CD8-positive, alpha-beta memory T cell (primary cell): Measurements from ENCODE around the gene KLF15. TPM values are rescaled to one million over a fixed set of nuclear protein-coding genes. Genes with fewer than 3 reads are reported as not detected.

Experiments
- CTCF ChIA-PET: fragments of 350-600 bp; sonication (Branson Sonifier 250); formaldehyde crosslinking; loops from one replicate; lab custom pipeline; 2021; ENCODE audit warnings: antibody characterized with exemption; lab: Charles Lee
- POLR2A ChIA-PET: fragments of 350-600 bp; sonication (Branson Sonifier 250); formaldehyde crosslinking; loops from one replicate; lab custom pipeline; 2021; ENCODE audit warnings: antibody characterized with exemption; lab: Charles Lee
- DNase-seq, 5 donors: peaks; one replicate each; pipeline versions ENCODE4 v3.0.0 to v3.0.0-alpha.2; 2020 to 2022; ENCODE audit warnings: mixed read lengths in 1 of 5
- H3K27ac ChIP-seq: one replicate; pipeline ENCODE4 v1.7.0; 2013; ENCODE audit warnings: low read depth, mild to moderate bottlenecking, low read length, moderate library complexity
- H3K27me3 ChIP-seq: 2 replicates; pipeline ENCODE4 v1.7.0; 2013; ENCODE audit warnings: low read length, mild to moderate bottlenecking; ENCODE audit not compliant: insufficient read depth, poor library complexity, severe bottlenecking
- H3K36me3 ChIP-seq: 2 replicates; pipeline ENCODE4 v1.7.0; 2013; ENCODE audit warnings: mild to moderate bottlenecking, low read length, moderate library complexity; ENCODE audit not compliant: insufficient read depth
- H3K4me1 ChIP-seq: 2 replicates; pipeline ENCODE4 v1.7.0; 2013; ENCODE audit warnings: mild to moderate bottlenecking, low read length, moderate library complexity; ENCODE audit not compliant: insufficient read depth
- H3K4me3 ChIP-seq: 2 replicates; pipeline ENCODE4 v1.7.0; 2013; ENCODE audit warnings: mild to moderate bottlenecking, low read length
- H3K9me3 ChIP-seq: 2 replicates; pipeline ENCODE4 v1.7.0; 2013; ENCODE audit warnings: mild to moderate bottlenecking, low read length
- H3K27ac Mint-ChIP-seq, 8 donors: one replicate each; pipeline ENCODE4 v1.8.0; 2020 to 2021; ENCODE audit warnings: mixed read lengths in 8 of 8, mild to moderate bottlenecking in 6 of 8, inconsistent platforms in 3 of 8, moderate library complexity in 3 of 8
- H3K27me3 Mint-ChIP-seq, 2 donors: one replicate each; pipeline ENCODE4 v1.8.0; 2020 to 2021; ENCODE audit warnings: mixed read lengths in 2 of 2, mild to moderate bottlenecking in 1 of 2, moderate library complexity in 1 of 2
- H3K36me3 Mint-ChIP-seq, 3 donors: one replicate each; pipeline ENCODE4 v1.8.0; 2020 to 2021; ENCODE audit warnings: mixed read lengths in 3 of 3, inconsistent platforms in 1 of 3, mild to moderate bottlenecking in 1 of 3
- H3K4me1 Mint-ChIP-seq, 3 donors: one replicate each; pipeline ENCODE4 v1.8.0; 2020 to 2021; ENCODE audit warnings: mixed read lengths in 3 of 3, inconsistent platforms in 1 of 3, mild to moderate bottlenecking in 1 of 3
- H3K4me3 Mint-ChIP-seq, 7 donors: one replicate each; pipeline ENCODE4 v1.8.0; 2020 to 2021; ENCODE audit warnings: mixed read lengths in 7 of 7, mild to moderate bottlenecking in 6 of 7, moderate library complexity in 4 of 7, inconsistent platforms in 2 of 7
- H3K9me3 Mint-ChIP-seq, 5 donors: one replicate each; pipeline ENCODE4 v1.8.0; 2020 to 2022; ENCODE audit warnings: mixed read lengths in 5 of 5, mild to moderate bottlenecking in 3 of 5, moderate library complexity in 2 of 5, inconsistent platforms in 1 of 5
- polyA plus RNA-seq: library from polyadenylated mRNA; unstranded; fragments of 300-500 nt; fragmentation: Illumina TruSeq; gene quantifications from one replicate; pipeline ENCODE4 v1.2.3, GENCODE V29; 2021
- total RNA-seq, 2 experiments: library from RNA; stranded (reverse); gene quantifications; one replicate each; pipeline ENCODE4 v1.2.3, GENCODE V29; 2021

The KLF15 gene
- under 1 TPM; 0.11 to 0.18 TPM for total RNA-seq
- polyA plus RNA-seq, result not detected

GRCh38 chr3:126357295-126358037 lies at the start of gene KLF15:
Gene KLF15, minus strand, starts transcription at chr3:126357408. Its CDS starts 4,486 bp downstream, at chr3:126352922.
- H3K27me3 ChIP-seq, result peaks cover 18% of the 10 kb centered on the region
- ChIA-PET POLR2A (no interaction called here), CTCF (no interaction called here)
- peak within 1 kb of the TSS in 6 of 8 donors; percentile 53 to 92 (median 78) for H3K27ac Mint-ChIP-seq
- H3K36me3 Mint-ChIP-seq, result peaks cover 0 to 2% (median 0%) of the 10 kb centered on the region in 3 donors
- H3K27me3 Mint-ChIP-seq, result peaks cover 43 to 55% of the 10 kb centered on the region in 2 donors
- peaks cover 17 to 21% (median 17%) of the 10 kb centered on the region in 3 donors for H3K4me1 Mint-ChIP-seq
- no peaks in the 10 kb centered on the region for H3K9me3 ChIP-seq
- H3K4me3 Mint-ChIP-seq, result peak within 1 kb of the TSS; percentile 84 to 93 (median 90)
- peak within 1 kb of the TSS; percentile 60 for H3K4me3 ChIP-seq
- H3K27ac ChIP-seq, result no peak within 1 kb of the TSS
- no peaks in the 10 kb centered on the region for H3K4me1 ChIP-seq
- no peaks in the 10 kb centered on the region for H3K9me3 Mint-ChIP-seq
- peak; percentile 62 to 76 (median 71) for DNase-seq
- no peaks in the 10 kb centered on the region for H3K36me3 ChIP-seq

- ChIA-PET CTCF (no interaction called here), POLR2A (no interaction called here)
- Mint-ChIP-seq H3K27me3 (peaks cover 14 to 60% of the 10 kb centered on the region in 2 donors), H3K36me3 (no peaks in the 10 kb centered on the region), H3K9me3 (no peaks in the 10 kb centered on the region), H3K4me1 (no peaks in the 10 kb centered on the region), H3K27ac (no peak overlapping the region), H3K4me3 (no peak overlapping the region)
- no peak for DNase-seq
- Histone ChIP-seq H3K27ac (no peak overlapping the region), H3K27me3 (no peaks in the 10 kb centered on the region), H3K36me3 (no peaks in the 10 kb centered on the region), H3K9me3 (no peaks in the 10 kb centered on the region), H3K4me1 (no peaks in the 10 kb centered on the region), H3K4me3 (no peak overlapping the region)
Measured at GRCh38 chr3:126406389-126407296, 49.4 kb upstream of the KLF15 start.

GRCh38 chr3:126402666-126403302 lies 45.6 kb upstream of the KLF15 start:
- Mint-ChIP-seq H3K4me1 (no peaks in the 10 kb centered on the region), H3K27ac (peak overlapping the region in 1 of 8 donors; percentile 15), H3K4me3 (no peak overlapping the region), H3K9me3 (peaks cover 0 to 1% (median 0%) of the 10 kb centered on the region in 5 donors), H3K36me3 (no peaks in the 10 kb centered on the region), H3K27me3 (peaks cover 8 to 41% of the 10 kb centered on the region in 2 donors)
- ChIA-PET CTCF (no interaction called here), POLR2A (no interaction called here)
- Histone ChIP-seq H3K9me3 (no peaks in the 10 kb centered on the region), H3K4me1 (no peaks in the 10 kb centered on the region), H3K27me3 (no peaks in the 10 kb centered on the region), H3K36me3 (no peaks in the 10 kb centered on the region), H3K4me3 (no peak overlapping the region), H3K27ac (no peak overlapping the region)
- no peak for DNase-seq

GRCh38 chr3:126402178-126402577 lies 45.0 kb upstream of the KLF15 start:
- H3K36me3 Mint-ChIP-seq, result no peaks in the 10 kb centered on the region
- H3K9me3 Mint-ChIP-seq, result peaks cover 0 to 1% (median 0%) of the 10 kb centered on the region in 5 donors
- Histone ChIP-seq H3K27me3 (no peaks in the 10 kb centered on the region), H3K9me3 (no peaks in the 10 kb centered on the region), H3K4me3 (no peak overlapping the region), H3K4me1 (no peaks in the 10 kb centered on the region), H3K27ac (no peak overlapping the region), H3K36me3 (no peaks in the 10 kb centered on the region)
- H3K4me1 Mint-ChIP-seq, result no peaks in the 10 kb centered on the region
- DNase-seq, result no peak
- no peak overlapping the region for H3K27ac Mint-ChIP-seq
- POLR2A ChIA-PET, result no interaction called here
- CTCF ChIA-PET, result no interaction called here
- no peak overlapping the region for H3K4me3 Mint-ChIP-seq
- peaks cover 8 to 42% of the 10 kb centered on the region in 2 donors for H3K27me3 Mint-ChIP-seq

GRCh38 chr3:126401611-126402160 lies 44.5 kb upstream of the KLF15 start:
- Histone ChIP-seq H3K27me3 (no peaks in the 10 kb centered on the region), H3K4me1 (no peaks in the 10 kb centered on the region), H3K4me3 (no peak overlapping the region), H3K36me3 (no peaks in the 10 kb centered on the region), H3K9me3 (no peaks in the 10 kb centered on the region), H3K27ac (no peak overlapping the region)
- ChIA-PET CTCF (no interaction called here), POLR2A (no interaction called here)
- DNase-seq, result no peak
- peaks cover 0 to 1% (median 0%) of the 10 kb centered on the region in 5 donors for H3K9me3 Mint-ChIP-seq
- H3K4me3 Mint-ChIP-seq, result no peak overlapping the region
- H3K27ac Mint-ChIP-seq, result no peak overlapping the region
- H3K27me3 Mint-ChIP-seq, result peaks cover 8 to 38% of the 10 kb centered on the region in 2 donors
- H3K4me1 Mint-ChIP-seq, result no peaks in the 10 kb centered on the region
- no peaks in the 10 kb centered on the region for H3K36me3 Mint-ChIP-seq

- CTCF ChIA-PET, result no interaction called here
- no peak for DNase-seq
- Histone ChIP-seq H3K4me1 (no peaks in the 10 kb centered on the region), H3K9me3 (no peaks in the 10 kb centered on the region), H3K27me3 (no peaks in the 10 kb centered on the region), H3K27ac (no peak overlapping the region), H3K4me3 (no peak overlapping the region), H3K36me3 (no peaks in the 10 kb centered on the region)
- H3K27me3 Mint-ChIP-seq, result peaks cover 18 to 32% of the 10 kb centered on the region in 2 donors
- peaks cover 0 to 1% (median 0%) of the 10 kb centered on the region in 5 donors for H3K9me3 Mint-ChIP-seq
- H3K27ac Mint-ChIP-seq, result no peak overlapping the region
- no peaks in the 10 kb centered on the region for H3K36me3 Mint-ChIP-seq
- H3K4me1 Mint-ChIP-seq, result no peaks in the 10 kb centered on the region
- POLR2A ChIA-PET, result no interaction called here
- H3K4me3 Mint-ChIP-seq, result no peak overlapping the region
Measured at GRCh38 chr3:126399756-126400155, 42.5 kb upstream of the KLF15 start.

- no peak overlapping the region for H3K4me3 ChIP-seq
- ChIA-PET CTCF (no interaction called here), POLR2A (no interaction called here)
- no peaks in the 10 kb centered on the region for H3K36me3 ChIP-seq
- H3K4me1 ChIP-seq, result no peaks in the 10 kb centered on the region
- Mint-ChIP-seq H3K4me1 (no peaks in the 10 kb centered on the region), H3K36me3 (no peaks in the 10 kb centered on the region), H3K27me3 (peaks cover 18 to 34% of the 10 kb centered on the region in 2 donors), H3K9me3 (peaks cover 0 to 1% (median 0%) of the 10 kb centered on the region in 5 donors), H3K27ac (peak overlapping the region in 1 of 8 donors; percentile 3), H3K4me3 (no peak overlapping the region)
- no peak overlapping the region for H3K27ac ChIP-seq
- DNase-seq, result no peak
- H3K9me3 ChIP-seq, result no peaks in the 10 kb centered on the region
- no peaks in the 10 kb centered on the region for H3K27me3 ChIP-seq
Measured at GRCh38 chr3:126399351-126399735, 42.1 kb upstream of the KLF15 start.
